ENCODE data around the gene NTM.
"Not testable (repeated sequence)": the region's sequence is repeated elsewhere in the genome, so short reads cannot be mapped to it uniquely, and the experiment has no call there.

Gene NTM

DNA sequence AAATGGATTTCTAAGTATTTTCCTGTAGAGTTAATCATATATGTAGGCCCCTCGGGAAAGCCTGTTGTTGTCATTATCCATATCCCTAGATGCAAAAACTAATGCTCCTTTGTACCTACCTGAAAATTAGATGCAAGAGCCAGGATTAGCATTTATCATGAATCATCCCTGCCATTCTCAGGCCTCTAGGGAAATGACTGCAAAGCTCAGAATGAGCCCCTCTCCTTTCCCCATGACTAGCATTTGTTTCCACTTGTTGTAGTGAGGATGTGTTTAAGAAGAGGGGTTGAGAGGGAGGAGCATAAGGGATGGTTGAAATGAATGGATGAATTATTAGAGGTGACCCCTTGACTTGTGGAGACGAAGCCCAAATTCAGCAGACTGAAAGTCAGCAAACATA lies 537.9 kb downstream of the NTM start:
- no peak for DNase-seq

DNA sequence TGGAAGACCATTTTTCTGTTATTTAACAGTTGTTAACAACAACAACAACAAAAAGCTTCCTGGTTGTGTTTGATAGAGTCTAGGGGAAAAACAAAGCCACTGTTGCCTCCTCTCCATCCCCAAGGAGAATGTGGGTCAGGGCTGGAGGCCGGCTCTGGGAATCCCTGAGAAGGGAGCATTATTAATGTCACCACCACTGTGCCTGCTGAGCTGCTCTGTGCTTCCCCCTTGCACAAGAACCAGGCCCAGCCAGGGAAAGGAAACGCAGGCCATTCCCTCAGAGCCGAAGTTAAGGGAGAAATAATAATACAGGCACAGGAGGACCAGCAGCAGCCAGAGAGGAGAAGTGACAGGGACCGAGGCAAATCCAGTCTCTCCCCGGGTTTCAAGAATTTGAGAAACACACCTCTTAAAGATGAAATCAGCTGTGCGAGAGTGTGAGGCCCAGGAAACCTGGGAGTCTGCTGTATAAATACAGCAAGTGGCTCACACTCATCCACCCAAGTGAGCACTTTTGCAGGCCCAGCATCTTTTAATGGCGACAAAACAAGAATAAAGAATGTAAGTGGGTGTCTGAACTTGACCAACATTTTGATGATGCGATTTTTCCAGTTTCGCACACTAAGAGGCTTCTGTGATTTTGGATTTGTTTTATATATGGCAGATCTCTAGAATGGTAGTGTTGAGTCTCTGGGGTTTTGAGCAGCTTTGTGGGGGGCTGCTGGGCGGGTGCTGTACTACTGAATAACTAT lies 539.2 kb downstream of the NTM start:
- DNase-seq: no peak

DNA sequence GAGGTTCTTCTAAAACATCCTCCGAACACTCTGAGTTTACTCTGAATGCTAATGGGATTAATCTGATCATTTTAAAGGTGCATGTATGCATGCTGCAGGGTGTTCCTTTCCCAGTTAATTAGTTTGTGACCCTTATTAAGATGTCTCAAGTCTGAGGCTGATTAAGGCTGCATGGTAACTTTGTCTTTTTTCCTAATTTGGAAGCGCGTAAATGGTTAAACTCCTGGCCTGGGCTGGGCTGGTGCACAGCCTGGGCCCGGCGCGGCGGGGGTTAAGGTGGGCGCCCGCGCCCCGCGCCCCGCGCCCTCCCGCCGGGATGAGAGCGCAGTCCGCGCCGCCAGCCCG lies 539.7 kb downstream of the NTM start:
- no peak for DNase-seq

DNA sequence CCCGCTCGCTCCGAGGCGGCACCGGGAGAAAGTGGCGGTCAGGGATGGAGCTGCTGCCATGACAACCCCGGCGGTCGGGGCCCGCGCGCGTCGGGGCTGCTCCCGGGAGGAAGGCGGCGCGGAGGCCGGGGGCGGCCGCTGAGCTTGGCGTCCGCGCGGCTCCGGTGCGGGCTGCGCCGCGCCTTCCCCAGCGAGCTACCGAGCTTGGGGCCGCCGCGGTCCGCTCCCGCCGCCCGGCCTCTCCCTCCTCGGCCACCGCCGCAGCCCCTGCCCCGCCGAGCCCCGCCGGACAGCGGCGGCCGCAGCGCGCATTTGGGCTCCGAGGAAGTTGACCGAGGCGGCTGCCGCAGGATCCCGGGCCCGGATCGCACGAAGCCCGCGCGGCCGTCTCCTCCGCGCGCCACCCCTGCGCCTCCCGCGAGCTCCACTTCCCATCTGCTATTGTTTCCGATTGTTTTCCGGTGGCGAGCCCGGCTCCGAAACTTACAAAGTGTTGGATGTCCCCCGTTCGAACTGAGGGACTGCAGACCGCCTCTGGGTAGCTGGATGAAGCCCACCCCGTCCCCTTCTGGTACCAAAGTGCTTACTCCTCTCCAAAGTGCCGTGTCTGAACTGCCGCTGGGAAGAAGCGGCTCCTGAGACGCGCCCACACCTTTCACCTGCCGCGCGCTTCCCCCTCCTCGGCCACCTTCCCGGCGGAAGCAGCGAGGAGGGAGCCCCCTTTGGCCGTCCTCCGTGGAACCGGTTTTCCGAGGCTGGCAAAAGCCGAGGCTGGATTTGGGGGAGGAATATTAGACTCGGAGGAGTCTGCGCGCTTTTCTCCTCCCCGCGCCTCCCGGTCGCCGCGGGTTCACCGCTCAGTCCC lies 540.3 kb downstream of the NTM start:
- no peak for DNase-seq

DNA sequence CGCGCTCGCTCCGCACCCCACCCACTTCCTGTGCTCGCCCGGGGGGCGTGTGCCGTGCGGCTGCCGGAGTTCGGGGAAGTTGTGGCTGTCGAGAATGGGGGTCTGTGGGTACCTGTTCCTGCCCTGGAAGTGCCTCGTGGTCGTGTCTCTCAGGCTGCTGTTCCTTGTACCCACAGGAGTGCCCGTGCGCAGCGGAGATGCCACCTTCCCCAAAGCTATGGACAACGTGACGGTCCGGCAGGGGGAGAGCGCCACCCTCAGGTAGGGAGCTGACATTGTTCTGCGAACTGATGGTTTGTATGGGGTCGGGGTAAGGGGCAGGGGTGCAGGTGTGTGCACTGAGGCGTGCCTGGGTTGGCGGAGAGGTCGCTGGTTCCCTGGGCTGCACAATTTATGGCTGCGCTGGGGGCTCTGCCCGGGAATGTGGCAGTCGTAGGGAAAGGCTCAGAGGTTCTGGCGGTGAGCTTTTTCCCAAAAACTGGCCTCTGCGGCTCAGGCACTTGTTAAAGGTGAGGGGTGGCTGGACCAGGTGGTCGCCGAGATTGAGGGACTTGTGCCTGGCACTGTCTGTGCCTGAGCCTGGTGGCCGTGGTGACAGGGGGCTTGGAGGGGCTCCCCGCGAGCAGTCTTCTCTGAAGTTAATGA lies 541.1 kb downstream of the NTM start:
- not testable (repeated sequence) for DNase-seq

DNA sequence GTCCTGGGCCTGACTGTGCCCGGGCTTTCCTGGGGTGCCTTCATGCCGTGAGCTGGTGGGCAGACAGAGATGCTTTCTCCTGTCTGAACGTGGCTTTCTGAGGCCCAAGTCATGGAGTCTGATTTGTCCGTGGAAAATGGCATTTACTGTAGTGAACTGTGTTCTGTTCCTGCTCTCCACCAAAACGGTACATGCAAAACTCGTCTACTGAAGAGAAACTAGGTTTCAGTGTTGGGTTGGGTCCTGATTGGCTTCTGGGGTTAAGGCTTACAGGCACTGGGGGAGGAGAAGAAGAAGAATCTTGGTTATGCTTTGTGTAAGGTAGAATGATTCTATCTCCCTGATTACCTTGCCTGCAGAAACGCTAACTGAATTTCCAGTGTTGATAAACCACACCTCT lies 541.7 kb downstream of the NTM start:
- DNase-seq: no peak

DNA sequence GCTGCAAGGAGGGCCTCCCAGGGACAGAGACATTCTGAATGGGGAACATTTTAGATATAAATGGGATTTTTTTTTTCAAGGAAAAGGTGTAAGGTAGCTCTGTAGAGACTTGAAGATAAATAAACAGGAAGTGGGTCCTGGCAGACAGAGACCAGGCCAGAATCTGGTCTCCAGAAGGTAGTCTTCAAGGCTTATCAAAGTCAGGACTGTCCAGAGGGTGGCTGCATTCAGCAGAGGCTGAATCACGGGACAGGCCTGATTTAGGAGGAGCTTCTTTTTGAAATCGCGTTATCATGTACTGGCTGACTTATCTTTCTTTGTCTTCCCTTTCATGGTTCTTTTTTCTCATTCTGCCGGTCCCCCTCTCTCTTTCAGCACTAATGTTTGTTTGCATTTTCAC lies 542.9 kb downstream of the NTM start:
- no peak for DNase-seq

DNA sequence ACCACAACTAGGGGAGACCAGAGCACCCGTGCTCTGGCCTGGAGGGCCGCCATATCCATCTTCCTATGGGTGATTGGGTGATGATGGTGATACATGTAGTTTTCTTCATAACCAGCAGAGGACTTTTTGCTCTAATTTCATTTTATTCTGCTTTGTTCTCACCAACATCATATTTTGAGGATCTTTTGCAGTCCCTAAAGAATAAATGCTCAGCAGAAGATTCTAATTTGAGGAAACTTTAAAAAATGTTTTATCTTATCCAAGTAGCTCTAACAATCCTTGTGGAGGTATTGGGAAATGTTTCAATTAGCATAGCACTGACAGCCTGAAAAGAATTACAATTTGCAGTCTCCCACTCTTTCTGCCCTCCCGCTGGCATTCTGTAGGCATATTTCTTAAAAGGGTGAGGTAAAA lies 544.0 kb downstream of the NTM start:
- DNase-seq: no peak

DNA sequence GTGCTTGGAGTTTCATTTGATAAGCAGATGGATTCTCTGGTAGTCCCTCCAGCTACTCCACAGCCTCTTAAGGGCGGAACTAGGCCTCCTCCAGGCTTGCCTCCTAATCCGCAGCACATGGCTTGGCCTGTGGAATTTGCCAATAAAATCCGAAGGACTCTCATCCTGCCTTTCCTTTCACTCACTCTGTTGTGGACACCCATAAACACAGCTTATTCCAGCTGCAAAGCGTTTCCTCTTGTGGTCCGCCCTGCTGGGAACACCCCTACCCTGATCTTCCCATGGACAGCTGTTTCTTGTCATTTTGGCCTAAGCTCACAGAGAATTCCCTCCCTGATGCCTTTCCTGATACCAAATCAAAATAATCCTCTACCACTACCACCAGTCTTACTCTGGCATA lies 546.2 kb downstream of the NTM start:
- no peak for DNase-seq

DNA sequence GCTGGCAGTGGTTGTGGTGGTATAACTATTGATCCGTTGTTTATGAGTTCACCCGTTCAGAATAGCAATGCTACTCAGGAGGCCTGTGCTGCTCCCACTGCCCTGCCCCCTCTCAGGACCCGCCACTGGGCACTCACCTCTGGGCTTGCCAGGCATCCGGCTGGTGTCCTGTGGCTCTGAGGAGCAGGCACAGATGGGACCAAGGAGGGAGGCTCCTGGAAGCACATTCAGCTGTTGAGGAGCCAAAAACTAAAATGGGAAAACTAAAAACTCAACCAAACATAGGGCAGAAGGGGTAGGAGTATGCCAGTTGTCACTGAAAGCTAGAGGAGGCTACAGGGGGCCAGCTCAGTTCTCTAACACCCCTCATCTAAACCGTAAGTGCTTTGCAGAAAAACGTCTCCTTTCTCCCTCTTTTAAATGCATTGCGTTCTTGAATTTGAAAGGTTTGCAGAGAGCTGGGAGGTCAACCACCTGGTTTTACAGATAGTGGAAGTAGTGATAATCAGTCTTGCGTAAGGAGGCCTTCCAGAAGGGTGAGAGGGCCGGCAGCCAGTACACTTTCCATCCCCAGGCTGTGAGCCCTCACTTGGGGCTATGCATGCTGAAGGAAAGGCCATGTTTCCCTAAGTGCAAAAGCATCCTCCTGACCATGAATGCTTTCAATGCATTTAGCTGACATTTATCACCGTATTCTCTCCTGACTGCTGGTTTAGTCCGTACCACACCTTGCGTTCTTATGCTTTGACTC lies 547.4 kb downstream of the NTM start:
- DNase-seq: no peak

DNA sequence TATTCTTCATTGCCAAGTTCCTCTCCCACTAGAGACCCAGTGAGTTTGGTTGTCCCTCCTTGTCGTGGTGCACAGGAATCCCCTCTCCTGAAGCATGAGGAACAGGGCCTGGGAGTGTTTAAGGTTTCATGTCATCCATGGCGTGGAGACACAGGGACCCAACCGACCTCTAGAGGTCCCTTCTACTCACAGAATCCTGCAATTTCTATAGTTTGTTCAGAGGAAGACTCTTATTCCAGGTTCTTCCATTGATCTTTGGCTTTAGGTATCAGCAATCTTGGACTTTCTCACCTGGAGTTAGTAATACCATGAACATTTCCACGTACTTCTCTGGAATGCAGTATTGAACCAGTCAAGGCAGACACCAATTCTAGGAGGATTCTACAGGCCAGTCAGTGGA lies 548.2 kb downstream of the NTM start:
- no peak for DNase-seq

DNA sequence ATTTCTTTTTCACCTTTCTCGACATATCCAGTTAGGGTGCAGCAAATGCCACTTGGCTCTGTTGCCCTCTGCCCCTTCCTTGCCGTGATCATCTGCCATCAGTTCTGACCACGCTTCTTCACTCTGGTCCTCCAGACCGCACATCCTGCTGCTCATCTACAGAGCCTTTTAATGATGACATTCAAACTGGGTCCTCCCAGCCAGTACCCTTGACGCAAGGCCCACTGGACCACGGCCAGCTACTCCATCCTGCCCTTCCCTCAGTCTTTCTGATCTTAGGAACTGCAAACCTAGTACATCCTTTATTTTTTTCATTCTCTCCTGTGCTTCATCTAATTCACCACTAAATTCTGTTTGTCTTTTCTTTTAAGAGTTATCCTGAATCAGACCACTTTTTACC lies 551.8 kb downstream of the NTM start:
- DNase-seq: no peak

DNA sequence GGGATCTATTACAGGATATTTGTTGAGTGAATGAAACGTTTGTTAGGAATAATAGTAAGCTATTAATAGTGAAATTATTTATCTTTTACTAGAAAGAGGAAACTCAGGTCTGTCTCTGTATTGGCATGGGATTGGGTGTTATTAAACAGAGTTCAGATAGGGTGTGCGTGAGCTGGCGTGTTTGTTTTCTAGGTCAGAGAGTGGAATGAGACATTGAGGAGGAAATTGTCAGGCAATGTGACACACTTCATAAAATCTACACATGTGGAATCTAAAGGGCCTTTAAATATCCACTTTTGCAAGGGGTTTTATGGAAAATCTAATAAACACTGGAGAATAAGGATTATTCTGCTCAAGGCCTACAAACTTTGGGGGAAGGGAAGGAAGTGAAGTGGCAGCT lies 552.9 kb downstream of the NTM start:
- DNase-seq: no peak

DNA sequence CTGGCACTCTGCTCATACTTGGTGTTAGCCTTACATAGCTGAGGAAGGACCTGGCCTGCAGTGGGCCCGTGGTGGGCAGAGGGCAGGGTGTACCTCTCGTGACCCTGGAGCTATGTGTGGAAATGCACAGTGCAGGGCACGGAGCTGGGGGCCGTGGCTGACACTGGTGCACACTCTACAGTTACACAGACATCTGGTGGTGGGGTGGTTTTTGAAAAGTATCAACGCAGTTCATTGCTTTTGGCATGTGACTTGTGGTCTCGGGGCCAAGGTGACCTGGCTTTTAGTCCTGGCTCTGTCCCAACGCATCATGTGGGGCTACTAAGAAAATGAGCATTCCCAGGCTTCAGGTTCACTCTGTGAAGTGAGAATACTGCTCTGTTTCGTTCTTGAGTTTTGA lies 553.6 kb downstream of the NTM start:
- no peak for DNase-seq

DNA sequence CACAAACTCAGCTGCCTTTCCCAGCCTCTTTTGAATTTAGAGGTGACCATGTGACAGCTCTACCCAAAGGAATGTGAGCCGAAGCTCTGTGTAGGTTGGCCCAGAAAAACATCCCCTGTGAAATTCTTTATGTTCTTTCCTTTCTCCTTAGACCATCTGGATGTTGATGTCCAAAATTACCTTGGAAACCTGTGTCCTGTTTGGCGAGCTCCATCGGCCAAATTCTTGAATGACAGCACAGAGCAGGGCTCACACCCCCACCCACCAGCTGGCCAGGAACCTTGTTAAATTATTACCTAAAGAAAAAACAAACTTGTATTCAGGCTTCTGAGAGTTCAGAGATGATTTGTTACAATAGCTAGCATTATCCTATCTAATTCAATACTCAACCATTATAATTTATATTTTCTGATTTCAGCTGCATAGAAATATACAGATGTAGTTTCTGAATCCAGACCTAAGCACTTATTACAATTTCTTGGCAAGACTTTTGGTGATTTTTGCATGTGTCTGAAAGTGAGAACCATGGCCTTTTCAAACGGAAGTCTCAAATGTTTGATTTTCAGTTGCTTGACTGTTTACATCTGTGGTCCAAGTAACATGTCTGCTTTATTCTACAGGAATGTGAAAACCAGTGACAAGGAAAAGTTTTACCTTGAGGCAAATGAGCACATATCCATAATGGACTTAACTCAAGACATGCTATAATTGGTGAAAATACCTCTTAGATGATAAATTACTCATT lies 554.2 kb downstream of the NTM start:
- no peak for DNase-seq

DNA sequence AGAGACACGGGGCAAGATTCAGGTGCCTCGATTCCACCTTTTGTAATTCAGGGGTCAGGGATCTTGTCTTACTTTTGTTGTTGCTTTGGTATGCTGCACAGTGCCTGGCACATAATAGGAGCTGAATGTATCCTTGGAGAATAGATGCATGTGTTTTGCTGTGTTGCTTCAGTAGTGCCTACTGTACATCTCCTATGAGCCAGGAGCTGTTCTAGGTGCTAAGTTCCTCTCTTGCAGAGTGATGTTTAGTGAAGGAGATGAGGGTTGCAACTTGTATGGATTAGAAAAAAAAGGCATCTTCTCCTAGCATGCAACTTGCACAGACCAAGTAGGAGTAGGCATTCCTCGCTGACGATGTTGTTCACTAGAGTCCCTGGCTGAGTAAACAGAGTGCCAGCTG lies 555.4 kb downstream of the NTM start:
- no peak for DNase-seq

DNA sequence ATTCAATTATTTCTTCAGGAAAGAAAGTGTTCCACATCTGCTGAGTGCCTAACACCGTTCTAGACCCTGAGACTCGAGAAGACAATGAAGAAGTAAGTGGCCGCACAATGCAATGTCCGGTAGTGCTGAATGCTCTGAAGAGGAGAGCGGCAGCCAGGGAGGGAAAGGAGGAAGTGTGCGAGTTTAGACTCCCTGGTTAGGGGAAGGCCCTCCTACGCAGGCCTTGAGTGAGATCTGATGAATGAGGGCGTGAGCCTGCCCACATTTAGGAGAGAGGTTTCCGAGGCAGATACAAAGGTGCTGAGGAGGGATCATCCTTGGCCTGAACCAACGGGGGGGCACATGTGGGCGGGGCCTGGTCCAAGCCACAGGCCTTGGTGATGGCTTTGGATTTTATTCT lies 558.6 kb downstream of the NTM start:
- DNase-seq: peak; percentile 39

DNA sequence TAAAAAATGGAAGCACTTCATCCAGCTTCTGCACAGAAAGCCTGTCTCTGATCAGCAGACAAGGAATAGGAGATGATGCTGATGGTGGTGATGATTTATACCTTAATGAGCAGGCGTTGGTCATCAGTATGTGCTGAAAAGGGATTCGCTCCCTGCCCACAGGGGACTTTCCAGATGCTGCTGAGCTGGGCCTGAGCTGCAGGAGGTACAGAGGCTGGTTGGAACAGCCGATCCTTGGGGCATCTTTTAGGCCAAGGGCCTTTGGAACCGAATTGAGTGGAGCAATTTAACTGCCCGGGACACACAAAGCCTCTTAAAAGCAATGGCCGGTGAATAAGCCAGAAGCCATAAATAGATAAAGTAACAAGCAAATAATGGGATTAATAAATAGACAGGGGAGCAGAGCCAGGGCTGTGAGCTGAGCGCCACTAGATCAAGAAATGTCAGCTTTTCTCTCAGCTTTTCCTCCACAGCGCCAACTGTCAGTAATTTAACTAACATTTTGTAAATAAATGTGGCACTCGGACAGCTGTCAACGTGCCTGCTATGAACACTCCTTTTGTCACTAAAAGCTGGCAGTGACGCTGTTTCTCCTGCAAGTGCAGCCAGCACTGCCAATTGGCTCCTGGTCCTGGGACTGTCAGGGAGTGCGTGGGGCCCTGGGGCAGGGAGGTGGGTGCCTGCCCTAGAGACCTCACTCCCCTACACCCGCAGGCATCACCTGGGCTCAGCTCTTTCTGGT lies 562.3 kb downstream of the NTM start:
- no peak for DNase-seq

DNA sequence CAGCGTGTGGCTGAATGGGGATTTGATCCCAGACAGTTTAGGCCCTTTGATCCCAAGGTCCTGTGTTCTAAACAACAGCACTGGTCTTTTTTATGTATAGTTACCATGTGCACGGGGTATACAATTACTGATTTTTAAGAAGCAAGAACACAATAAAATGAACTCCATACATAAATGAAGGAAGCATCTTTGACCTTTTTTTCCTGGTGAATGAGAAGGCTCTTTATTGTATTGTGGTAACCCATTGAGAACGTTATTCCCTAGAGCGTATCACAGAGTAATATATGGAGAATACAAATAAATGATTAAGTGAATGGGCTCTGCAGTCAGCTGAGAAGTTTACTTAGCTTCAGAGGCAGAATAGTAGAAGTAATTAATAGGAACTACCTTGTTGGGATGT lies 563.6 kb downstream of the NTM start:
- no peak for DNase-seq

DNA sequence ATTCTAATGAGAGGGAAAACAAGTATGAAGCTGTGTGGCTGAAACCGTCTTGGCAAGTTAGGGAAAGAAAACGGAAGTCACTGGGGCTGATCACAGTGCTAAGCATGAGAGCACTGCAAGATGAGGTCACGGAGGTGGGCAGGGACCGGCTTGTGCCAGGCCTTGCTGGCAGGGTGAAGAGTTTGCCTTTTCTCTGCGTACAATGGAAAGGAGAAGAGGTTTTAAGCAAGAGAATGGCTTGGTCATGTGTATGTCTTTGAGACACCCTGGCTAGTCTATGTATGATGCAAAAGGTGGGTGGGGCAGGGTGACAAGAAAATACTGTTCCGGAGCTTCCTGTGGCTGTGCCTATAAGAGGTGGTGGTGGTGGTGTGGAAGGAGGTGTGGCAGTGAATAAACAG lies 567.9 kb downstream of the NTM start:
- no peak for DNase-seq

DNA sequence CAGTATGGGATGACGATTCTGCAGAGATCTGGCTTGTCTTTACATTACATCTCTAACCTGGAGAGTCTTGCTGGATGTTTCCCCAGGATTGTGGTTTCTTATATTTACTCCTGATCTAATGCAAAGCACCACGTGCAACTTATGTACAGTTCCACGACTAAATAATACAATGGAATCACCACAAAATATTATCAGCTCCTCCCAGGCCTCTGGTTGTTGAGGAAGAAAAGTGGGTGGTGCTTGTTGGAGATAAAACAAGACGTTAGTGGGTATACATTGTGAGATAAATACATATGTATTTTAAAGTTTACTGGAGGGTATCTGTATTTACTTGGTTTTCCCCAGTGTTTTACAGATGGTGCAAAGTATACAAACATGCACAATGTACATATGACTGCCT lies 569.7 kb downstream of the NTM start:
- peak; percentile 84 for DNase-seq

DNA sequence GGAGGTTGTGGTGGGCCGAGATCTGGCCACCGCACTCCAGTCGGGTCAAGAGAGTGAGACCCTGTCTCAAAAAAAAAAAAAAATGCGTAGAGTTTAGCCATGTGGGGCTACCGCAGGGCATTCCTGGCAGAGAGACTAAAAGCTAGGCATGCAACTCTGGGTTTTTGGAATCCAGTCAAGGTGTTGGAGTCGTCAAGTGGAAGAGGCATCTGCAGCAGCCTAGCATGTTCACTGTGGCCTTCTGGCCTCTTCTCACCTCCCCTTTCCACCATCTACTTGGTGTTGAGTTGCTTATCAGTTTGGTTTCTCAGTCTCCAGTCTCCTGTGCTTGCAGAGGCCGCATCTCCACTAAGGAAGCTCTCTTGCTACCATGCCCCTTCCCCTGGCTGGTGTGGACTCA lies 572.5 kb downstream of the NTM start:
- no peak for DNase-seq

Measured in hematopoietic multipotent progenitor cell treated with erythropoietin and hydrocortisone succinate and interleukin-3 and kit ligand, for 4 days (in vitro differentiated cells).